ENCODE measurements around the gene RAB40C. TPM values are rescaled to one million over a fixed set of nuclear protein-coding genes. Genes with fewer than 3 reads are reported as not detected.

Gene RAB40C
- total and polyA plus RNA-seq, 2 donors (not counting 1 experiment from before 2014, with no cell fraction given), result 12.7 to 26.9 TPM

DNA sequence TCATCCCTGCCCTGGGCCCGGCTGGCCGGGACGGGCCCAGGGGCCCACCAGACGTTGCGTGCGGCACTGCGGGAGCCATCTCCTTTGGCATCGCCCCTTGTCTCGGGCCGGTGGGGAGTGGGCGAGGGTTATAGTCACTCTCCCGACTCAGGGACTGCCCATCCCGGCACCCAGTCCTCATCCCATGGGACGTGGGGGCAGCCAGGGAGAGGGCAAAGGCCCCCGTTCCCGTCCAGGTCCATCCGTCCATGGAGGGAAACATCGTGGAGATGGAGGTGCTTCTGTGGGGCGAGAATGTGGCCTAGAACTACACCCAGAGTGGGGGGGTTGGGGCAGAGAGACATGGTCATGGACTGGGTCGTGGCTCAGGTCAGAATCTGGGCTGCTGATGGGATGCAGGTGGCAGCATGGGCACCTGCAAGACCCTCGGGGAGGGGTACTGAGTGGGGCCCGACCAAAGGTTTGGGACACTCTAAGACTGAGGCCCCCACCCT lies 56.9 kb downstream of the RAB40C start:
- POLR2A ChIA-PET, result interaction anchor here (1.2 kb wide), 1 partner anchor 11 kb away, joined by 4 read pairs; the partner anchor contains the start of gene METTL26
- no peak overlapping the region for H3K4me3 Mint-ChIP-seq

More for the DNA sequence above, 56.9 kb downstream of the RAB40C start:
- no peak for TF ChIP-seq EZH2 (IDR thresholded peaks at IDR 0.05; ENCODE audit: borderline replicate concordance, insufficient read depth, low read depth, low read length, poor library complexity, severe bottlenecking)
- TF ChIP-seq, protein P1, sequence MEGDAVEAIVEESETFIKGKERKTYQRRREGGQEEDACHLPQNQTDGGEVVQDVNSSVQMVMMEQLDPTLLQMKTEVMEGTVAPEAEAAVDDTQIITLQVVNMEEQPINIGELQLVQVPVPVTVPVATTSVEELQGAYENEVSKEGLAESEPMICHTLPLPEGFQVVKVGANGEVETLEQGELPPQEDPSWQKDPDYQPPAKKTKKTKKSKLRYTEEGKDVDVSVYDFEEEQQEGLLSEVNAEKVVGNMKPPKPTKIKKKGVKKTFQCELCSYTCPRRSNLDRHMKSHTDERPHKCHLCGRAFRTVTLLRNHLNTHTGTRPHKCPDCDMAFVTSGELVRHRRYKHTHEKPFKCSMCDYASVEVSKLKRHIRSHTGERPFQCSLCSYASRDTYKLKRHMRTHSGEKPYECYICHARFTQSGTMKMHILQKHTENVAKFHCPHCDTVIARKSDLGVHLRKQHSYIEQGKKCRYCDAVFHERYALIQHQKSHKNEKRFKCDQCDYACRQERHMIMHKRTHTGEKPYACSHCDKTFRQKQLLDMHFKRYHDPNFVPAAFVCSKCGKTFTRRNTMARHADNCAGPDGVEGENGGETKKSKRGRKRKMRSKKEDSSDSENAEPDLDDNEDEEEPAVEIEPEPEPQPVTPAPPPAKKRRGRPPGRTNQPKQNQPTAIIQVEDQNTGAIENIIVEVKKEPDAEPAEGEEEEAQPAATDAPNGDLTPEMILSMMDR (IDR thresholded peaks at IDR 0.05), result no peak
- Mint-ChIP-seq H3K4me1 (peaks cover 19% of the 10 kb centered on the region), H3K27me3 (no peaks in the 10 kb centered on the region), H3K27ac (peak overlapping the region; percentile 59), H3K9me3 (ENCODE audit: insufficient read depth) (no peaks in the 10 kb centered on the region)
- H3K27ac ChIP-seq (ENCODE audit: low read length in 2 of 2), result no peak overlapping the region
- no peaks in the 10 kb centered on the region for H3K27me3 ChIP-seq (replicated peaks in 1 of 4; ENCODE audit: control extremely low read depth in 1 of 4, control insufficient read depth in 3 of 4, insufficient read depth in 4 of 4, low read length in 3 of 4)
- intact Hi-C loops (cut with micrococcal nuclease), result no loop called here
- H3K4me3 ChIP-seq (ENCODE audit: control extremely low read depth in 1 of 5, extremely low read depth in 1 of 5, insufficient read depth in 1 of 5, low read depth in 2 of 5, low read length in 4 of 5), result no peak overlapping the region
- no peak overlapping the region for H3K4me2 ChIP-seq (replicated peaks; ENCODE audit: low read depth, low read length, poor library complexity, severe bottlenecking)
- ATAC-seq (ENCODE audit: low read depth) (no peak), DNase-seq (no peak)
- WGBS (ENCODE audit: insufficient coverage), result 93% methylated on average over 18 of the region's 22 CpGs
- H3K4me1 ChIP-seq (ENCODE audit: control insufficient read depth in 2 of 2, insufficient read depth in 2 of 2, low read length in 2 of 2), result peaks cover 22 to 30% of the 10 kb centered on the region in 2 donors
- H2AFZ ChIP-seq (ENCODE audit: insufficient read depth, low read depth, low read length, poor library complexity, severe bottlenecking), result no peak overlapping the region
- CTCF ChIA-PET, result no interaction called here
- no peak overlapping the region for H3K9ac ChIP-seq (ENCODE audit: low read length)
- no peaks in the 10 kb centered on the region for H3K36me3 ChIP-seq (replicated peaks in 1 of 2; ENCODE audit: control extremely low read depth in 1 of 2, control insufficient read depth in 1 of 2, extremely low read depth in 1 of 2, insufficient read depth in 2 of 2, low read length in 1 of 2)
- peaks cover 0 to 2% (median 0%) of the 10 kb centered on the region in 3 donors for H3K9me3 ChIP-seq (ENCODE audit: control extremely low read depth in 1 of 3, control insufficient read depth in 2 of 3, insufficient read depth in 1 of 3, low read length in 2 of 3)
- peaks cover 14% of the 10 kb centered on the region for H4K20me1 ChIP-seq (ENCODE audit: control insufficient read depth, insufficient read depth, low read length, poor library complexity, severe bottlenecking)
- H3K79me2 ChIP-seq (ENCODE audit: control insufficient read depth, insufficient read depth, low read length), result peaks cover 14% of the 10 kb centered on the region

All from B cell (primary cell).